Suprapubic skin (tissue), 4 donors: ENCODE measurements around the gene ACTR6.

Source experiments
- CTCF ChIP-seq, 2 donors: fragments of 200-600 bp in 1 of 2; fragments of 450-650 bp in 1 of 2; sonication (generic) in 1 of 2; IDR thresholded peaks; one replicate each; pipeline ENCODE4 v1.5.1; 2016 to 2019; ENCODE audit warnings: antibody characterized with exemption in 2 of 2, mild to moderate bottlenecking in 1 of 2, moderate library complexity in 1 of 2
- POLR2A ChIP-seq, 2 donors: fragments of 450-650 bp; IDR thresholded peaks; one replicate each; pipeline ENCODE4 v1.6.1; 2017; ENCODE audit warnings: antibody characterized with exemption in 2 of 2, mild to moderate bottlenecking in 2 of 2, moderate library complexity in 2 of 2
- POLR2AphosphoS5 ChIP-seq, 3 donors: sonication (generic); formaldehyde crosslinking; IDR thresholded peaks; one replicate each; pipeline ENCODE4 v1.6.1; 2017; ENCODE audit warnings: antibody characterized with exemption in 3 of 3

- TF ChIP-seq CTCF (IDR thresholded peaks at IDR 0.05) (no peak), POLR2A (IDR thresholded peaks at IDR 0.05) (no peak), POLR2AphosphoS5 (IDR thresholded peaks at IDR 0.05) (no peak)
Measured at GRCh38 chr12:100243137-100243536, 42.5 kb downstream of the ACTR6 start.
